Stimulated activated CD8-positive, alpha-beta memory T cell treated with anti-CD3 and anti-CD28 coated beads, Interleukin-12 subunit alpha, Interleukin-12 subunit beta, amount 100 ng/mL, for 24 hours (primary cell): ENCODE results near the gene SDK1.
"Not testable (repeated sequence)": the region's sequence is repeated elsewhere in the genome, so short reads cannot be mapped to it uniquely, and the experiment has no call there.

ENCODE experiments used
- DNase-seq: peaks from one replicate; pipeline ENCODE4 v3.0.0-alpha.2; 2020; ENCODE audit errors: extremely low read depth

Gene SDK1

GRCh38 chr7:3537210-3537875, 236.3 kb downstream of the SDK1 start:
- DNase-seq, result no peak

GRCh38 chr7:3538041-3538440, 237.0 kb downstream of the SDK1 start:
- no peak for DNase-seq

- no peak for DNase-seq
Observed at GRCh38 chr7:3540456-3541220, 239.6 kb downstream of the SDK1 start.

GRCh38 chr7:3544202-3544601, 243.2 kb downstream of the SDK1 start:
- no peak for DNase-seq

GRCh38 chr7:3548815-3549214, 247.8 kb downstream of the SDK1 start:
- DNase-seq, result no peak

- DNase-seq, result no peak
Observed at GRCh38 chr7:3549601-3550000, 248.5 kb downstream of the SDK1 start.

GRCh38 chr7:3551536-3551935, 250.5 kb downstream of the SDK1 start:
- DNase-seq, result no peak

- DNase-seq, result no peak
Observed at GRCh38 chr7:3552499-3552898, 251.4 kb downstream of the SDK1 start.

GRCh38 chr7:3558400-3558799, 257.3 kb downstream of the SDK1 start:
- DNase-seq, result no peak

- DNase-seq, result no peak
Observed at GRCh38 chr7:3559278-3559677, 258.2 kb downstream of the SDK1 start.

GRCh38 chr7:3560495-3560894, 259.4 kb downstream of the SDK1 start:
- no peak for DNase-seq

GRCh38 chr7:3561932-3562331, 260.9 kb downstream of the SDK1 start:
- no peak for DNase-seq

GRCh38 chr7:3564231-3564630, 263.2 kb downstream of the SDK1 start:
- no peak for DNase-seq

GRCh38 chr7:3568516-3568915, 267.5 kb downstream of the SDK1 start:
- DNase-seq, result no peak

GRCh38 chr7:3569643-3570042, 268.6 kb downstream of the SDK1 start:
- DNase-seq, result no peak

- no peak for DNase-seq
Observed at GRCh38 chr7:3573151-3573550, 272.1 kb downstream of the SDK1 start.

GRCh38 chr7:3574386-3574785, 273.3 kb downstream of the SDK1 start:
- DNase-seq, result no peak

- DNase-seq, result no peak
Observed at GRCh38 chr7:3575753-3576531, 274.9 kb downstream of the SDK1 start.

GRCh38 chr7:3578399-3578798, 277.3 kb downstream of the SDK1 start:
- DNase-seq, result no peak

- DNase-seq, result no peak
Observed at GRCh38 chr7:3579638-3580219, 278.7 kb downstream of the SDK1 start.

GRCh38 chr7:3582145-3582544, 281.1 kb downstream of the SDK1 start:
- DNase-seq, result not testable (repeated sequence)

- no peak for DNase-seq
Observed at GRCh38 chr7:3585826-3586225, 284.8 kb downstream of the SDK1 start.
